ENCODE measurements around the gene KIF19.
"Not testable (repeated sequence)": the region's sequence is repeated elsewhere in the genome, so short reads cannot be mapped to it uniquely, and the experiment has no call there.

The KIF19 gene

GRCh38 chr17:74325743-74326379 is at the start of gene KIF19:
KIF19 (plus strand) TSS chr17:74326226; CDS start chr17:74326350, 124 bp downstream.
- H3K4me1 Mint-ChIP-seq (ENCODE audit: low read depth), result peaks cover 18% of the 10 kb centered on the region
- peaks cover 43% of the 10 kb centered on the region for H3K27me3 Mint-ChIP-seq (ENCODE audit: low read depth)
- peak within 1 kb of the TSS; percentile 51 for H3K4me3 Mint-ChIP-seq
- H3K9me3 Mint-ChIP-seq, result no peaks in the 10 kb centered on the region
- H3K27ac Mint-ChIP-seq, result no peak within 1 kb of the TSS
- H3K36me3 Mint-ChIP-seq (ENCODE audit: low read depth), result peaks cover 4% of the 10 kb centered on the region
- DNase-seq (ENCODE audit: low spot score), result peak; percentile 59

- H3K4me3 Mint-ChIP-seq, result no peak overlapping the region
- H3K4me1 Mint-ChIP-seq (ENCODE audit: low read depth), result peaks cover 48% of the 10 kb centered on the region
- H3K36me3 Mint-ChIP-seq (ENCODE audit: low read depth), result peaks cover 6% of the 10 kb centered on the region
- H3K27ac Mint-ChIP-seq, result peak overlapping the region; percentile 13
- H3K9me3 Mint-ChIP-seq, result no peaks in the 10 kb centered on the region
- no peaks in the 10 kb centered on the region for H3K27me3 Mint-ChIP-seq (ENCODE audit: low read depth)
- no peak for DNase-seq (ENCODE audit: low spot score)
Measured at GRCh38 chr17:74276541-74277009, 49.5 kb upstream of the KIF19 start.

- Mint-ChIP-seq H3K27me3 (ENCODE audit: low read depth) (no peaks in the 10 kb centered on the region), H3K27ac (no peak overlapping the region), H3K4me1 (ENCODE audit: low read depth) (peaks cover 58% of the 10 kb centered on the region), H3K9me3 (no peaks in the 10 kb centered on the region), H3K4me3 (no peak overlapping the region), H3K36me3 (ENCODE audit: low read depth) (peaks cover 6% of the 10 kb centered on the region)
- DNase-seq (ENCODE audit: low spot score), result no peak
Measured at GRCh38 chr17:74277935-74278334, 48.1 kb upstream of the KIF19 start.

GRCh38 chr17:74279617-74280016 is 46.4 kb upstream of the KIF19 start:
- not testable (repeated sequence) for H3K9me3 Mint-ChIP-seq; H3K36me3 Mint-ChIP-seq (ENCODE audit: low read depth); H3K27me3 Mint-ChIP-seq (ENCODE audit: low read depth); DNase-seq (ENCODE audit: low spot score)
- H3K27ac Mint-ChIP-seq, result peak overlapping the region; percentile 94
- H3K4me3 Mint-ChIP-seq, result peak overlapping the region; percentile 65
- H3K4me1 Mint-ChIP-seq (ENCODE audit: low read depth), result peaks cover 54% of the 10 kb centered on the region

GRCh38 chr17:74280093-74280513 is 45.9 kb upstream of the KIF19 start:
- H3K4me3 Mint-ChIP-seq, result peak overlapping the region; percentile 65
- peaks cover 54% of the 10 kb centered on the region for H3K4me1 Mint-ChIP-seq (ENCODE audit: low read depth)
- peak; percentile 74 for DNase-seq (ENCODE audit: low spot score)
- peaks cover 6% of the 10 kb centered on the region for H3K36me3 Mint-ChIP-seq (ENCODE audit: low read depth)
- no peaks in the 10 kb centered on the region for H3K27me3 Mint-ChIP-seq (ENCODE audit: low read depth)
- H3K27ac Mint-ChIP-seq, result peak overlapping the region; percentile 94
- no peaks in the 10 kb centered on the region for H3K9me3 Mint-ChIP-seq

GRCh38 chr17:74281799-74282198 is 44.2 kb upstream of the KIF19 start:
- Mint-ChIP-seq H3K36me3 (ENCODE audit: low read depth) (peaks cover 6% of the 10 kb centered on the region), H3K27ac (peak overlapping the region; percentile 100), H3K4me1 (ENCODE audit: low read depth) (peaks cover 48% of the 10 kb centered on the region), H3K9me3 (no peaks in the 10 kb centered on the region), H3K27me3 (ENCODE audit: low read depth) (no peaks in the 10 kb centered on the region), H3K4me3 (no peak overlapping the region)
- no peak for DNase-seq (ENCODE audit: low spot score)

- peak overlapping the region; percentile 79 for H3K4me3 Mint-ChIP-seq
- not testable (repeated sequence) for H3K36me3 Mint-ChIP-seq (ENCODE audit: low read depth); H3K9me3 Mint-ChIP-seq; DNase-seq (ENCODE audit: low spot score); H3K27me3 Mint-ChIP-seq (ENCODE audit: low read depth)
- peaks cover 50% of the 10 kb centered on the region for H3K4me1 Mint-ChIP-seq (ENCODE audit: low read depth)
- peak overlapping the region; percentile 100 for H3K27ac Mint-ChIP-seq
Measured at GRCh38 chr17:74282274-74282586, 43.8 kb upstream of the KIF19 start.

- Mint-ChIP-seq H3K4me3 (peak overlapping the region; percentile 79), H3K27ac (peak overlapping the region; percentile 100), H3K27me3 (ENCODE audit: low read depth) (no peaks in the 10 kb centered on the region), H3K4me1 (ENCODE audit: low read depth) (peaks cover 52% of the 10 kb centered on the region), H3K9me3 (no peaks in the 10 kb centered on the region), H3K36me3 (ENCODE audit: low read depth) (peaks cover 6% of the 10 kb centered on the region)
- peak; percentile 86 for DNase-seq (ENCODE audit: low spot score)
Measured at GRCh38 chr17:74282587-74283370, 43.2 kb upstream of the KIF19 start.

- peaks cover 50% of the 10 kb centered on the region for H3K4me1 Mint-ChIP-seq (ENCODE audit: low read depth)
- peak overlapping the region; percentile 100 for H3K27ac Mint-ChIP-seq
- no peak for DNase-seq (ENCODE audit: low spot score)
- H3K27me3 Mint-ChIP-seq (ENCODE audit: low read depth), result no peaks in the 10 kb centered on the region
- H3K4me3 Mint-ChIP-seq, result peak overlapping the region; percentile 79
- H3K36me3 Mint-ChIP-seq (ENCODE audit: low read depth), result peaks cover 6% of the 10 kb centered on the region
- no peaks in the 10 kb centered on the region for H3K9me3 Mint-ChIP-seq
Measured at GRCh38 chr17:74283371-74283673, 42.7 kb upstream of the KIF19 start.

- Mint-ChIP-seq H3K4me1 (ENCODE audit: low read depth) (peaks cover 40% of the 10 kb centered on the region), H3K9me3 (no peaks in the 10 kb centered on the region), H3K27me3 (ENCODE audit: low read depth) (no peaks in the 10 kb centered on the region), H3K4me3 (no peak overlapping the region), H3K27ac (peak overlapping the region; percentile 49), H3K36me3 (ENCODE audit: low read depth) (no peaks in the 10 kb centered on the region)
- DNase-seq (ENCODE audit: low spot score), result no peak
Measured at GRCh38 chr17:74287031-74287602, 38.9 kb upstream of the KIF19 start.

- no peaks in the 10 kb centered on the region for H3K27me3 Mint-ChIP-seq (ENCODE audit: low read depth)
- H3K4me1 Mint-ChIP-seq (ENCODE audit: low read depth), result peaks cover 30% of the 10 kb centered on the region
- H3K27ac Mint-ChIP-seq, result peak overlapping the region; percentile 73
- H3K36me3 Mint-ChIP-seq (ENCODE audit: low read depth), result no peaks in the 10 kb centered on the region
- H3K9me3 Mint-ChIP-seq, result no peaks in the 10 kb centered on the region
- no peak overlapping the region for H3K4me3 Mint-ChIP-seq
- DNase-seq (ENCODE audit: low spot score), result peak; percentile 49
Measured at GRCh38 chr17:74288785-74289184, 37.2 kb upstream of the KIF19 start.

- peaks cover 28% of the 10 kb centered on the region for H3K4me1 Mint-ChIP-seq (ENCODE audit: low read depth)
- no peaks in the 10 kb centered on the region for H3K9me3 Mint-ChIP-seq
- no peaks in the 10 kb centered on the region for H3K27me3 Mint-ChIP-seq (ENCODE audit: low read depth)
- no peaks in the 10 kb centered on the region for H3K36me3 Mint-ChIP-seq (ENCODE audit: low read depth)
- no peak overlapping the region for H3K4me3 Mint-ChIP-seq
- H3K27ac Mint-ChIP-seq, result peak overlapping the region; percentile 10
- DNase-seq (ENCODE audit: low spot score), result no peak
Measured at GRCh38 chr17:74289688-74290087, 36.3 kb upstream of the KIF19 start.

GRCh38 chr17:74290340-74290739 is 35.7 kb upstream of the KIF19 start:
- Mint-ChIP-seq H3K27ac (no peak overlapping the region), H3K4me3 (no peak overlapping the region), H3K4me1 (ENCODE audit: low read depth) (peaks cover 21% of the 10 kb centered on the region), H3K27me3 (ENCODE audit: low read depth) (no peaks in the 10 kb centered on the region), H3K9me3 (no peaks in the 10 kb centered on the region), H3K36me3 (ENCODE audit: low read depth) (no peaks in the 10 kb centered on the region)
- DNase-seq (ENCODE audit: low spot score), result no peak

GRCh38 chr17:74292495-74292894 is 33.5 kb upstream of the KIF19 start:
- H3K4me1 Mint-ChIP-seq (ENCODE audit: low read depth), result peaks cover 23% of the 10 kb centered on the region

More at GRCh38 chr17:74292495-74292894, 33.5 kb upstream of the KIF19 start:
- H3K27ac Mint-ChIP-seq, result no peak overlapping the region
- no peaks in the 10 kb centered on the region for H3K36me3 Mint-ChIP-seq (ENCODE audit: low read depth)
- no peaks in the 10 kb centered on the region for H3K9me3 Mint-ChIP-seq
- H3K27me3 Mint-ChIP-seq (ENCODE audit: low read depth), result no peaks in the 10 kb centered on the region
- no peak for DNase-seq (ENCODE audit: low spot score)
- no peak overlapping the region for H3K4me3 Mint-ChIP-seq

Measured in T-helper 2 cell treated with Interferon-gamma antibody and Interleukin-4, amounts not matched to agents 5 μg/mL and 100 μg/mL, for 36 hours (primary cell).